HUES6 (cell line): Measurements from ENCODE around the gene PAM16.
A peak's percentile ranks its signal among the peaks of the same experiment; 100 is the strongest.

Experiments used
- H3K27ac ChIP-seq: 2 replicates; pipeline ENCODE4 v1.7.0; 2013; ENCODE audit warnings: low read depth, mild to moderate bottlenecking, low read length, inconsistent platforms
- H3K27me3 ChIP-seq: 2 replicates; pipeline ENCODE4 v1.6.1; 2013; ENCODE audit warnings: low read length; ENCODE audit not compliant: control insufficient read depth, insufficient read depth
- H3K36me3 ChIP-seq: 2 replicates; pipeline ENCODE4 v1.6.1; 2013; ENCODE audit warnings: low read length; ENCODE audit not compliant: control insufficient read depth, insufficient read depth
- H3K4me1 ChIP-seq: 2 replicates; pipeline ENCODE4 v1.6.1; 2013; ENCODE audit warnings: low read length; ENCODE audit not compliant: control insufficient read depth, insufficient read depth
- H3K4me3 ChIP-seq: 2 replicates; pipeline ENCODE4 v1.5.1; 2013; ENCODE audit warnings: low read depth, low read length
- H3K9ac ChIP-seq: one replicate; pipeline ENCODE4 v1.6.1; 2013; ENCODE audit warnings: mild to moderate bottlenecking, low read length
- H3K9me3 ChIP-seq: 2 replicates; pipeline ENCODE4 v1.6.1; 2013; ENCODE audit warnings: low read depth, low read length; ENCODE audit not compliant: control insufficient read depth, insufficient read depth

Gene PAM16

DNA sequence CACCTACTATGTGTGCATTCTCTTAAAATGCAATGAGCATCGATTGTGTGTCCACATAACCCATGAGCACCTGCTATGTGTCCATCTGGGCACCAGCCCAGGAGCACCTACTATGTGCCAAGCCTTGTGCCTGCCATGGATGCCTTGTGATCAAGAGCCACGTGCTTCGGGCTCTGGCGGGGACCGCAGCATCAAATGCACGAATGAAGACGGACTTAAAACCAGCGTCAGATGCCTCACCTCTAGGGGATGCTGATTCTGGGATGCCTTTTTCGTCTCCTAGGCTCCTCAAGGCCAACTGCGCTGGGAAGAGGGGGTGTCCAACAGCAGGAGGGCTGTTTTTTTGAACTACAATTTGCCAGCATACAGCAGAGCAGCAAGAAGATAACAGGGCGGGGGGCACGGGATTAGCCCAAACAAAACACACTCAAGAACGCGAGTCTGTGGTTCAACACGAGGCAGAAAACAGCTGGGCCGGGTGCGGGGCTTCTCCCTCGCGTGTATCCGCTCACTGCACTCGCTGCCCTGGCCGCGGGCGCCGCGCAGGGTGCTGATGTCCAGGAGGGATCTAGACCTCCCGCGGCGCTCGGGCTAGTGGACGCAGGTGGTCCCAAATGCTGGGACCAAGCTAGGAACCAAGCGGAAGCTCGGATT lies 36.5 kb downstream of the PAM16 start:
- Histone ChIP-seq H3K36me3 (no peaks in the 10 kb centered on the region), H3K9me3 (no peaks in the 10 kb centered on the region), H3K4me3 (peak overlapping the region; percentile 77), H3K27me3 (peaks cover 14% of the 10 kb centered on the region), H3K9ac (peak overlapping the region; percentile 62), H3K27ac (0 out of 2 replicates have a peak overlapping the region, but pooled peaks have one; percentile 64), H3K4me1 (peaks cover 41% of the 10 kb centered on the region)

DNA sequence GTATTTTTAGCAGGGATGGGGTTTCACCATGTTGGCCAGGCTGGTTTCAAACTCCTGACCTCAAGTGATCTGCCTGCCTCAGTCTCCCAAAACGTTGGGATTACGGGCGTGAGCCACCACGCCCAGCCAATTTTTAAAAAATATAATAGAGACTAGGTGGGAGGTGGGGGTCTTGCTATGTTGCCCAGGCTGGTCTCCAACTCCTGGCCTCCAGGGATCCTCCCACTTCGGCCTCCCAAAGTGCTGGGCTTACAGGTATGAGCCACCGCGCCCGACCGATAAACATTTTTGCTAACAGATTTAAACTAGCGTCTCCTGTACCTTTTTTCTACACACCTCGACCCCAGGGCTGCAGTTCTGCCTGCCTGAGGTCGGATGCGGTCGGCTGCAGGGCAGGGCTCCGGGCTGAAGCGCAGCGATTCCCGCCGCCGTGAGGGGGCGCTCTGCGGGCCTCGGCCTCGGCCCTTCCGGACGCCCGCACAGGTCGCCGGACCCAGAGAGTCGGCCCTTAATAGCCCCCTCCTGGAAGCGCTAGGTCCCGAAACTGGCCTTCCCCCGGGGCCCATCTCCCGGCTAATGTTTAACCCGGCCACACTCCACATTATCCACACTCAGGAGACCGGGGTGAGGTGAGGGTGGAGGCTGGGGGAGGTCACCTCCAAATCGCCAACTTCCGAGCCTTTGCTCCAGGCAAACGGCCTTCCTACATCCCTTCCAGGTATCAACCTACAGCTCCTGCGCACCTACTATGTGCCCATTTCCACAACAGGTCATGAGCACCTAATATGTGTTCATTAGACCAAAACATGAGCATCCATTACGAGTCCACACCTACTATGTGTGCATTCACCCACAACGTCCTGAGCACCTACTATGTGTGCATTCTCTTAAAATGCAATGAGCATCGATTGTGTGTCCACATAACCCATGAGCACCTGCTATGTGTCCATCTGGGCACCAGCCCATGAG lies 37.3 kb downstream of the PAM16 start:
- H3K27ac ChIP-seq: no peak overlapping the region
- no peaks in the 10 kb centered on the region for H3K9me3 ChIP-seq
- H3K36me3 ChIP-seq: no peaks in the 10 kb centered on the region
- H3K4me1 ChIP-seq: peaks cover 38% of the 10 kb centered on the region
- no peak overlapping the region; the same call in 1 of the 2 replicates for H3K4me3 ChIP-seq
- peaks cover 14% of the 10 kb centered on the region for H3K27me3 ChIP-seq
- H3K9ac ChIP-seq: no peak overlapping the region

DNA sequence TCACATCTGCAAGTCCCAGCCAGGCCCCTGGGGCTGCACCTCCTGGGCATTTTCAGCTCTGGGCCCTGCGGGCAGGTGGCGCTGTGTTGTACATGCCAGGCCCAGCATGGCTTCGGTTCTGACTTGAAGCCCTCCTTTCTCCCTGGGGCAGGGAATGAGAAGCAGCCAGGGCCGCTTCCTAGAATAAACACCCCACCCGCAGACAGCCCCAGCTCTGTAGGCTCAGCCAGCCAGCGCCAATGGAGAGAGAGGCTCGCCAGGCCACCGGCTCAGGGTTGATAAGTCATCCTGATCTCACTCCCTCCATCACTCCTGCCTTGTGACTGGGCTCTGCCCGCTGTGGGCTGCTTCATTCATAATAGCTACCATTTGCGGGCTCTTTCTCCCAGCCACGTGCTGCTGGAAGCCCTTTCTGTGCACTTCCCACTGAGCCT lies 41.3 kb downstream of the PAM16 start:
- Histone ChIP-seq H3K9me3 (no peaks in the 10 kb centered on the region), H3K36me3 (peaks cover 8% of the 10 kb centered on the region), H3K27ac (no peak overlapping the region), H3K27me3 (peaks cover 10% of the 10 kb centered on the region), H3K9ac (peak overlapping the region; percentile 42), H3K4me3 (no peak overlapping the region), H3K4me1 (peaks cover 28% of the 10 kb centered on the region)

- Histone ChIP-seq H3K9me3 (no peaks in the 10 kb centered on the region), H3K36me3 (peaks cover 8% of the 10 kb centered on the region), H3K9ac (no peak overlapping the region), H3K4me3 (no peak overlapping the region), H3K27ac (no peak overlapping the region; the same call in 1 of the 2 replicates), H3K4me1 (peaks cover 32% of the 10 kb centered on the region), H3K27me3 (peaks cover 4% of the 10 kb centered on the region)
Observed at GRCh38 chr16:4309102-4309832, 41.9 kb downstream of the PAM16 start.

- no peaks in the 10 kb centered on the region for H3K9me3 ChIP-seq
- H3K27me3 ChIP-seq: no peaks in the 10 kb centered on the region
- H3K36me3 ChIP-seq: peaks cover 15% of the 10 kb centered on the region
- H3K4me3 ChIP-seq: peak overlapping the region; percentile 96
- peak overlapping the region; percentile 97 for H3K9ac ChIP-seq
- H3K4me1 ChIP-seq: peaks cover 38% of the 10 kb centered on the region
- H3K27ac ChIP-seq: peak overlapping the region; percentile 87
Observed at GRCh38 chr16:4307215-4308037, 43.7 kb downstream of the PAM16 start.

GRCh38 chr16:4306470-4307214 lies 44.5 kb downstream of the PAM16 start:
- Histone ChIP-seq H3K9ac (peak overlapping the region; percentile 97), H3K27me3 (no peaks in the 10 kb centered on the region), H3K4me3 (peak overlapping the region; percentile 96), H3K36me3 (peaks cover 19% of the 10 kb centered on the region), H3K4me1 (peaks cover 38% of the 10 kb centered on the region), H3K9me3 (no peaks in the 10 kb centered on the region), H3K27ac (peak overlapping the region; percentile 87; the same call in 1 of the 2 replicates)

GRCh38 chr16:4303973-4304372 lies 47.1 kb downstream of the PAM16 start:
- no peak overlapping the region for H3K4me3 ChIP-seq
- no peak overlapping the region; the same call in 1 of the 2 replicates for H3K27ac ChIP-seq
- peaks cover 24% of the 10 kb centered on the region for H3K36me3 ChIP-seq
- peak overlapping the region; percentile 27 for H3K9ac ChIP-seq
- H3K4me1 ChIP-seq: peaks cover 32% of the 10 kb centered on the region
- no peaks in the 10 kb centered on the region for H3K9me3 ChIP-seq
- no peaks in the 10 kb centered on the region for H3K27me3 ChIP-seq

DNA sequence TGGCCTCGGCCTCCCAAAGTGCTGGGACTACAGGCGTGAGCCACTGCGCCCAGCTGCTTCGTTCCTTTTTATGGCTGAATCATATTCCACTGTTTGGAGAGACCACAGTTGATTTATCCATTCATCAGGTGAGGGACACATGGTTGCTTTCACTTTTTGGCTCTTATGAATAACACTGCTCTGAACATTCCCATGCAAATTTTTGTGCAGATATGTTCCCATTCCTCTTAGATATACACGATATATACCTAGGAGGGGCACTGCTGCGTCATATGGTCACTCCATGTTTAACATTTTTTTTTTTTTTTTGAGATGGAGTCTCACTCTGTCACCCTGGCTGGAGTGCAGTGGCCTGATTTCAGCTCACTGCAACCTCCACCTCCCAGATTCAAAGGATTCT lies 49.2 kb downstream of the PAM16 start:
- Histone ChIP-seq H3K4me3 (no peak overlapping the region), H3K27ac (no peak overlapping the region), H3K4me1 (peaks cover 37% of the 10 kb centered on the region), H3K9me3 (no peaks in the 10 kb centered on the region), H3K9ac (no peak overlapping the region), H3K27me3 (no peaks in the 10 kb centered on the region), H3K36me3 (peaks cover 24% of the 10 kb centered on the region)

GRCh38 chr16:4301177-4301576 lies 49.9 kb downstream of the PAM16 start:
- Histone ChIP-seq H3K27me3 (no peaks in the 10 kb centered on the region), H3K27ac (no peak overlapping the region), H3K36me3 (peaks cover 24% of the 10 kb centered on the region), H3K4me3 (no peak overlapping the region), H3K4me1 (peaks cover 29% of the 10 kb centered on the region), H3K9me3 (no peaks in the 10 kb centered on the region), H3K9ac (no peak overlapping the region)
